Mesothelial cell of epicardium (in vitro differentiated cells): ENCODE measurements around the gene IFFO2. TPM values are rescaled to one million over a fixed set of nuclear protein-coding genes. Genes with fewer than 3 reads are reported as not detected.

ENCODE experiments used
- DNase-seq, 2 experiments: peaks; one replicate each; pipeline ENCODE4 v3.0.0; 2021; ENCODE audit warnings: low spot score in 2 of 2; ENCODE audit not compliant: unreplicated experiment in 2 of 2
- H3K27ac Mint-ChIP-seq: 2 replicates; pipeline ENCODE4 v1.8.0; 2021; ENCODE audit warnings: mixed read lengths
- H3K27me3 Mint-ChIP-seq: 2 replicates; pipeline ENCODE4 v1.8.0; 2021; ENCODE audit warnings: low read depth, mixed read lengths
- H3K36me3 Mint-ChIP-seq: 2 replicates; pipeline ENCODE4 v1.8.0; 2021; ENCODE audit warnings: mixed read lengths
- H3K4me1 Mint-ChIP-seq: 2 replicates; pipeline ENCODE4 v1.8.0; 2021; ENCODE audit warnings: mixed read lengths
- H3K4me3 Mint-ChIP-seq: 2 replicates; pipeline ENCODE4 v1.8.0; 2021; ENCODE audit warnings: mild to moderate bottlenecking, moderate library complexity, mixed read lengths
- H3K9me3 Mint-ChIP-seq: 2 replicates; pipeline ENCODE4 v1.8.0; 2021; ENCODE audit warnings: mixed read lengths
- CTCF ChIP-seq: fragments of 200-600 bp; sonication (generic); IDR thresholded peaks from one replicate; pipeline ENCODE4 v1.5.0; 2021; ENCODE audit warnings: antibody characterized with exemption; ENCODE audit not compliant: unreplicated experiment
- total RNA-seq: library from RNA; stranded (reverse); gene quantifications from 3 replicates; pipeline ENCODE4 v1.2.1, GENCODE V29; 2021

IFFO2 gene
- 7.8 to 10.4 TPM (median 9.1 TPM) in 3 replicates for total RNA-seq

- Mint-ChIP-seq H3K27me3 (peaks cover 44% of the 10 kb centered on the region), H3K27ac (no peak within 1 kb of the TSS), H3K9me3 (no peaks in the 10 kb centered on the region), H3K36me3 (no peaks in the 10 kb centered on the region), H3K4me3 (peak within 1 kb of the TSS; percentile 81), H3K4me1 (peaks cover 18% of the 10 kb centered on the region)
- TF ChIP-seq CTCF = no peak
- DNase-seq = peak; percentile 98 to 99
Observed at GRCh38 chr1:18956193-18957135, at the start of gene IFFO2. Gene IFFO2, minus strand, starts transcription at chr1:18956676. Its CDS starts 344 bp downstream, at chr1:18956332.

GRCh38 chr1:19006000-19006399, 49.5 kb upstream of the IFFO2 start:
- H3K9me3 Mint-ChIP-seq = peaks cover 25% of the 10 kb centered on the region
- peak in 1 of 2 experiments; percentile 35 for DNase-seq
- no peaks in the 10 kb centered on the region for H3K27me3 Mint-ChIP-seq
- no peaks in the 10 kb centered on the region for H3K36me3 Mint-ChIP-seq
- no peak overlapping the region for H3K4me3 Mint-ChIP-seq
- H3K27ac Mint-ChIP-seq = no peak overlapping the region
- H3K4me1 Mint-ChIP-seq = peaks cover 37% of the 10 kb centered on the region
- no peak for TF ChIP-seq CTCF

- Mint-ChIP-seq H3K36me3 (peaks cover 2% of the 10 kb centered on the region), H3K4me1 (peaks cover 24% of the 10 kb centered on the region), H3K27me3 (no peaks in the 10 kb centered on the region), H3K27ac (no peak overlapping the region), H3K4me3 (no peak overlapping the region), H3K9me3 (peaks cover 39% of the 10 kb centered on the region)
- TF ChIP-seq CTCF = no peak
- peak in 1 of 2 experiments; percentile 20 for DNase-seq
Observed at GRCh38 chr1:19003371-19004290, 47.2 kb upstream of the IFFO2 start.

- H3K27me3 Mint-ChIP-seq = no peaks in the 10 kb centered on the region
- no peak overlapping the region for H3K4me3 Mint-ChIP-seq
- no peak for DNase-seq
- no peak overlapping the region for H3K27ac Mint-ChIP-seq
- H3K9me3 Mint-ChIP-seq = peaks cover 39% of the 10 kb centered on the region
- H3K36me3 Mint-ChIP-seq = peaks cover 2% of the 10 kb centered on the region
- H3K4me1 Mint-ChIP-seq = no peaks in the 10 kb centered on the region
- TF ChIP-seq CTCF = no peak
Observed at GRCh38 chr1:19000065-19000464, 43.6 kb upstream of the IFFO2 start.

GRCh38 chr1:18999359-18999758, 42.9 kb upstream of the IFFO2 start:
- Mint-ChIP-seq H3K4me3 (no peak overlapping the region), H3K27me3 (no peaks in the 10 kb centered on the region), H3K4me1 (no peaks in the 10 kb centered on the region), H3K27ac (no peak overlapping the region), H3K9me3 (peaks cover 39% of the 10 kb centered on the region), H3K36me3 (peaks cover 2% of the 10 kb centered on the region)
- DNase-seq = no peak
- no peak for TF ChIP-seq CTCF
